GM21529 (cell line): Measurements from ENCODE around the gene STK36.

Experiments
- ATAC-seq: cut with Tn5 transposase; IDR thresholded peaks from one replicate; pipeline ENCODE4 v1.9.1; 2021; ENCODE audit not compliant: unreplicated experiment

STK36 gene

GRCh38 chr2:218671654-218672566 lies at the start of gene STK36, which contains the start of gene RNF25:
TSS of gene STK36 (plus strand) at chr2:218672086. CDS start at chr2:218672830, 744 bp downstream.
TSS of gene RNF25 (minus strand) at chr2:218672002. CDS start at chr2:218671970, 32 bp downstream.
- peak; percentile 97 for ATAC-seq

GRCh38 chr2:218622606-218623365 lies 49.1 kb upstream of the STK36 start:
- ATAC-seq = no peak

- no peak for ATAC-seq
These were observed 48.5 kb upstream of the STK36 start for GRCh38 chr2:218623366-218623705.

GRCh38 chr2:218626369-218626768 lies 45.5 kb upstream of the STK36 start:
- ATAC-seq = no peak

- no peak for ATAC-seq
These were observed 43.9 kb upstream of the STK36 start for GRCh38 chr2:218627939-218628338.

- no peak for ATAC-seq
These were observed 40.0 kb upstream of the STK36 start for GRCh38 chr2:218631837-218632236.

GRCh38 chr2:218635719-218636118 lies 36.2 kb upstream of the STK36 start:
- no peak for ATAC-seq

- no peak for ATAC-seq
These were observed 33.5 kb upstream of the STK36 start for GRCh38 chr2:218638372-218638771.

GRCh38 chr2:218642121-218642656 lies 29.7 kb upstream of the STK36 start:
- no peak for ATAC-seq

- ATAC-seq = no peak
These were observed 29.1 kb upstream of the STK36 start for GRCh38 chr2:218642786-218643185.

GRCh38 chr2:218643751-218644310 lies 28.1 kb upstream of the STK36 start:
- ATAC-seq = no peak

- no peak for ATAC-seq
These were observed 27.2 kb upstream of the STK36 start for GRCh38 chr2:218644721-218645120.

GRCh38 chr2:218645126-218645525 lies 26.8 kb upstream of the STK36 start:
- peak; percentile 43 for ATAC-seq

GRCh38 chr2:218648088-218648786 lies 23.6 kb upstream of the STK36 start:
- ATAC-seq = peak; percentile 54

GRCh38 chr2:218648787-218649100 lies 23.1 kb upstream of the STK36 start:
- ATAC-seq = no peak

- ATAC-seq = no peak
These were observed 16.1 kb upstream of the STK36 start for GRCh38 chr2:218655751-218656150.

- ATAC-seq = peak; percentile 35
These were observed 13.1 kb upstream of the STK36 start for GRCh38 chr2:218658671-218659257.

GRCh38 chr2:218659258-218659987 lies 12.5 kb upstream of the STK36 start, which contains the start of the genes BCS1L and ZNF142:
TSS of gene BCS1L (plus strand) at chr2:218659683. CDS start at chr2:218660988, 1,305 bp downstream.
TSS of gene ZNF142 (minus strand) at chr2:218659623. CDS start at chr2:218656429, 3,194 bp downstream.
- ATAC-seq = peak; percentile 96

- no peak for ATAC-seq
These were observed 11.9 kb upstream of the STK36 start for GRCh38 chr2:218659988-218660358.

- ATAC-seq = no peak
These were observed 9.5 kb upstream of the STK36 start for GRCh38 chr2:218662377-218662776.
